ENCODE measurements around the gene C1orf174. TPM values are rescaled to one million over a fixed set of nuclear protein-coding genes. Genes with fewer than 3 reads are reported as not detected.

Gene C1orf174
- total and polyA plus RNA-seq, 11 donors, result 7.9 to 16.4 (median 11.3) TPM

GRCh38 chr1:3939242-3940080, 39.4 kb upstream of the C1orf174 start:
- Histone ChIP-seq H3K27me3 (peaks cover 0 to 39% (median 6%) of the 10 kb centered on the region in 9 donors), H3K9me3 (peaks cover 0 to 12% (median under 1%) of the 10 kb centered on the region in 12 donors), H3K4me3 (no peak overlapping the region), H3K4me1 (no peaks in the 10 kb centered on the region), H3K27ac (no peak overlapping the region), H3K36me3 (no peaks in the 10 kb centered on the region)
- ATAC-seq, result no peak
- 71 to 78% (median 72%) methylated on average over 11 to 12 of the region's 12 CpGs for WGBS, 4 donors
- intact Hi-C loops (cut with DNase I), result no loop called here
- no peak for TF ChIP-seq POLR2A (IDR thresholded peaks at IDR 0.05)
- TF ChIP-seq CTCF (IDR thresholded peaks at IDR 0.05), result no peak
- DNase-seq, result no peak

GRCh38 chr1:3932156-3932919, 32.3 kb upstream of the C1orf174 start:
- 65 to 82% (median 72%) methylated on average over 19 to 21 of the region's 21 CpGs for WGBS, 4 donors
- Histone ChIP-seq H3K4me3 (no peak overlapping the region), H3K9me3 (peaks cover 0 to 12% (median 2%) of the 10 kb centered on the region in 12 donors), H3K27ac (no peak overlapping the region), H3K27me3 (peaks cover 0 to 42% (median 0%) of the 10 kb centered on the region in 9 donors), H3K4me1 (no peaks in the 10 kb centered on the region), H3K36me3 (no peaks in the 10 kb centered on the region)
- DNase-seq (no peak), ATAC-seq (no peak)
- TF ChIP-seq CTCF (IDR thresholded peaks at IDR 0.05), result no peak
- TF ChIP-seq POLR2A (IDR thresholded peaks at IDR 0.05), result no peak
- intact Hi-C loops (cut with DNase I), result no loop called here

- 59 to 71% (median 67%) methylated on average over 11 to 17 of the region's 17 CpGs for WGBS, 4 donors
- no peak for TF ChIP-seq POLR2A (IDR thresholded peaks at IDR 0.05)
- TF ChIP-seq CTCF (IDR thresholded peaks at IDR 0.05), result no peak
- no peaks in the 10 kb centered on the region for H3K36me3 ChIP-seq
- DNase-seq (no peak), ATAC-seq (no peak)
- no peak overlapping the region for H3K4me3 ChIP-seq
- peaks cover 0 to 8% (median 0%) of the 10 kb centered on the region in 12 donors for H3K9me3 ChIP-seq
- no peak overlapping the region for H3K27ac ChIP-seq
- H3K27me3 ChIP-seq, result peaks cover 0 to 44% (median 0%) of the 10 kb centered on the region in 9 donors
- no peaks in the 10 kb centered on the region for H3K4me1 ChIP-seq
- intact Hi-C loops (cut with DNase I), result no loop called here
Observed at GRCh38 chr1:3931007-3931912, 31.2 kb upstream of the C1orf174 start.

Measured in heart left ventricle (tissue), 16 donors.